SK-N-SH treated with all-trans-retinoic acid at 6 μM for 48 hours (cell line): ENCODE results near the gene TFG.

Experiments
- ATAC-seq: fragments of 200-7000 bp; cut with Tn5 transposase; 3 replicates; pipeline ENCODE4 v1.9.1; 2020; ENCODE audit warnings: mild to moderate bottlenecking, moderate library complexity
- ARNTL ChIP-seq: fragments of 450-650 bp; formaldehyde crosslinking; IDR thresholded peaks from 2 replicates; pipeline ENCODE4 v1.5.0; 2020; ENCODE audit warnings: low read depth, mild to moderate bottlenecking, moderate library complexity, borderline replicate concordance
- CSDC2 ChIP-seq: fragments of 250-450 bp; sonication (Bioruptor Pico); IDR thresholded peaks from 2 replicates; pipeline ENCODE4 v1.5.0; 2020; ENCODE audit warnings: mild to moderate bottlenecking, moderate library complexity
- ESRRG ChIP-seq: fragments of 250-450 bp; sonication (Bioruptor Pico); IDR thresholded peaks from 2 replicates; pipeline ENCODE4 v1.6.1; 2021; ENCODE audit warnings: mild to moderate bottlenecking
- GLIS3 ChIP-seq: fragments of 250-450 bp; sonication (Bioruptor Pico); IDR thresholded peaks from 2 replicates; pipeline ENCODE4 v1.5.0; 2020; ENCODE audit warnings: mild to moderate bottlenecking, moderate library complexity
- ISL1 ChIP-seq: fragments of 250-450 bp; sonication (Bioruptor Pico); IDR thresholded peaks from 2 replicates; pipeline ENCODE4 v2.1.2; 2022; ENCODE audit warnings: mild to moderate bottlenecking, moderate library complexity
- OSR1 ChIP-seq: fragments of 250-450 bp; sonication (Bioruptor Pico); IDR thresholded peaks from 2 replicates; pipeline ENCODE4 v1.8.0; 2022; ENCODE audit warnings: moderate library complexity, mild to moderate bottlenecking, inconsistent platforms
- PATZ1 ChIP-seq: fragments of 250-450 bp; sonication (Bioruptor Pico); IDR thresholded peaks from 2 replicates; pipeline ENCODE4 v1.8.0; 2020; ENCODE audit warnings: mild to moderate bottlenecking, moderate library complexity, borderline replicate concordance
- POU6F1 ChIP-seq: fragments of 250-450 bp; sonication (Bioruptor Pico); IDR thresholded peaks from 2 replicates; pipeline ENCODE4 v1.8.0; 2021; ENCODE audit warnings: low read depth, mild to moderate bottlenecking, moderate library complexity, borderline replicate concordance
- PPARA ChIP-seq: fragments of 250-450 bp; sonication (Bioruptor Pico); IDR thresholded peaks from 2 replicates; pipeline ENCODE4 v1.5.0; 2020; ENCODE audit warnings: mild to moderate bottlenecking, borderline replicate concordance
- SNAI2 ChIP-seq: fragments of 250-450 bp; sonication (Bioruptor Pico); IDR thresholded peaks from 2 replicates; pipeline ENCODE4 v1.5.0; 2020; ENCODE audit warnings: mild to moderate bottlenecking, moderate library complexity
- TCF4 ChIP-seq: fragments of 250-450 bp; sonication (Bioruptor Pico); IDR thresholded peaks from 2 replicates; pipeline ENCODE4 v1.8.0; 2021; ENCODE audit warnings: mild to moderate bottlenecking, moderate library complexity, borderline replicate concordance
- ZC3H10 ChIP-seq: fragments of 250-450 bp; sonication (Bioruptor Pico); IDR thresholded peaks from 2 replicates; pipeline ENCODE4 v1.5.1; 2021; ENCODE audit warnings: mild to moderate bottlenecking, moderate library complexity
- ZFP3 ChIP-seq: fragments of 250-450 bp; sonication (Bioruptor Pico); IDR thresholded peaks from 2 replicates; pipeline ENCODE4 v1.5.0; 2020; ENCODE audit warnings: mild to moderate bottlenecking, moderate library complexity
- ZNF565 ChIP-seq: fragments of 450-650 bp; formaldehyde crosslinking; conservative IDR thresholded peaks from 2 replicates; pipeline ENCODE4 v1.5.0; 2020; ENCODE audit warnings: low read depth, mild to moderate bottlenecking, moderate library complexity
- ZNF70 ChIP-seq: fragments of 450-650 bp; formaldehyde crosslinking; IDR thresholded peaks from 2 replicates; pipeline ENCODE4 v1.5.0; 2020; ENCODE audit warnings: mild to moderate bottlenecking, moderate library complexity
- TF ChIP-seq, protein P1 (sequence below): fragments of 250-450 bp; sonication (Bioruptor Pico); IDR thresholded peaks from 2 replicates; pipeline ENCODE4 v1.5.1; 2020; ENCODE audit warnings: low read depth, mild to moderate bottlenecking, moderate library complexity
- TF ChIP-seq, protein P2 (sequence below): fragments of 250-450 bp; sonication (Bioruptor Pico); IDR thresholded peaks from 2 replicates; pipeline ENCODE4 v1.5.0; 2020; ENCODE audit warnings: mild to moderate bottlenecking, moderate library complexity

TFG gene

GRCh38 chr3:100717637-100718487, 8.6 kb downstream of the TFG start:
- no peak for TF ChIP-seq GLIS3 (CRISPR knock-in tag)
- TF ChIP-seq ISL1: no peak
- TF ChIP-seq CSDC2 (CRISPR knock-in tag): no peak
- no peak for ATAC-seq

- no peak for ATAC-seq
- TF ChIP-seq SNAI2 (CRISPR knock-in tag) (no peak), ESRRG (CRISPR knock-in tag) (no peak), ISL1 (0 out of 2 replicates have a peak, but pooled peaks have one; percentile 6), ZNF565 (CRISPR knock-in tag) (no peak), ZC3H10 (no peak), OSR1 (CRISPR knock-in tag) (no peak), POU6F1 (no peak)
- TF ChIP-seq, protein P1, sequence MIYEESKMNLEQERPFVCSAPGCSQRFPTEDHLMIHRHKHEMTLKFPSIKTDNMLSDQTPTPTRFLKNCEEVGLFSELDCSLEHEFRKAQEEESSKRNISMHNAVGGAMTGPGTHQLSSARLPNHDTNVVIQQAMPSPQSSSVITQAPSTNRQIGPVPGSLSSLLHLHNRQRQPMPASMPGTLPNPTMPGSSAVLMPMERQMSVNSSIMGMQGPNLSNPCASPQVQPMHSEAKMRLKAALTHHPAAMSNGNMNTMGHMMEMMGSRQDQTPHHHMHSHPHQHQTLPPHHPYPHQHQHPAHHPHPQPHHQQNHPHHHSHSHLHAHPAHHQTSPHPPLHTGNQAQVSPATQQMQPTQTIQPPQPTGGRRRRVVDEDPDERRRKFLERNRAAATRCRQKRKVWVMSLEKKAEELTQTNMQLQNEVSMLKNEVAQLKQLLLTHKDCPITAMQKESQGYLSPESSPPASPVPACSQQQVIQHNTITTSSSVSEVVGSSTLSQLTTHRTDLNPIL (CRISPR knock-in tag): no peak
Measured at GRCh38 chr3:100719136-100719535, 9.8 kb downstream of the TFG start.

GRCh38 chr3:100720426-100720825, 11.1 kb downstream of the TFG start:
- TF ChIP-seq GLIS3 (CRISPR knock-in tag): no peak
- no peak for TF ChIP-seq ZC3H10
- no peak for TF ChIP-seq CSDC2 (CRISPR knock-in tag)
- TF ChIP-seq, protein P1 (CRISPR knock-in tag): no peak
- TF ChIP-seq ZFP3 (CRISPR knock-in tag): no peak
- no peak for TF ChIP-seq PPARA (CRISPR knock-in tag)
- no peak for TF ChIP-seq ARNTL (CRISPR knock-in tag)
- TF ChIP-seq ZNF565 (CRISPR knock-in tag): no peak
- no peak for TF ChIP-seq OSR1 (CRISPR knock-in tag)
- no peak for TF ChIP-seq TCF4 (CRISPR knock-in tag)
- TF ChIP-seq, protein P2, sequence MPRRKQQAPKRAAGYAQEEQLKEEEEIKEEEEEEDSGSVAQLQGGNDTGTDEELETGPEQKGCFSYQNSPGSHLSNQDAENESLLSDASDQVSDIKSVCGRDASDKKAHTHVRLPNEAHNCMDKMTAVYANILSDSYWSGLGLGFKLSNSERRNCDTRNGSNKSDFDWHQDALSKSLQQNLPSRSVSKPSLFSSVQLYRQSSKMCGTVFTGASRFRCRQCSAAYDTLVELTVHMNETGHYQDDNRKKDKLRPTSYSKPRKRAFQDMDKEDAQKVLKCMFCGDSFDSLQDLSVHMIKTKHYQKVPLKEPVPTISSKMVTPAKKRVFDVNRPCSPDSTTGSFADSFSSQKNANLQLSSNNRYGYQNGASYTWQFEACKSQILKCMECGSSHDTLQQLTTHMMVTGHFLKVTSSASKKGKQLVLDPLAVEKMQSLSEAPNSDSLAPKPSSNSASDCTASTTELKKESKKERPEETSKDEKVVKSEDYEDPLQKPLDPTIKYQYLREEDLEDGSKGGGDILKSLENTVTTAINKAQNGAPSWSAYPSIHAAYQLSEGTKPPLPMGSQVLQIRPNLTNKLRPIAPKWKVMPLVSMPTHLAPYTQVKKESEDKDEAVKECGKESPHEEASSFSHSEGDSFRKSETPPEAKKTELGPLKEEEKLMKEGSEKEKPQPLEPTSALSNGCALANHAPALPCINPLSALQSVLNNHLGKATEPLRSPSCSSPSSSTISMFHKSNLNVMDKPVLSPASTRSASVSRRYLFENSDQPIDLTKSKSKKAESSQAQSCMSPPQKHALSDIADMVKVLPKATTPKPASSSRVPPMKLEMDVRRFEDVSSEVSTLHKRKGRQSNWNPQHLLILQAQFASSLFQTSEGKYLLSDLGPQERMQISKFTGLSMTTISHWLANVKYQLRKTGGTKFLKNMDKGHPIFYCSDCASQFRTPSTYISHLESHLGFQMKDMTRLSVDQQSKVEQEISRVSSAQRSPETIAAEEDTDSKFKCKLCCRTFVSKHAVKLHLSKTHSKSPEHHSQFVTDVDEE (CRISPR knock-in tag): no peak
- TF ChIP-seq PATZ1: no peak
- no peak for TF ChIP-seq ZNF70 (CRISPR knock-in tag)
- TF ChIP-seq ISL1: no peak
- no peak for ATAC-seq

DNA sequence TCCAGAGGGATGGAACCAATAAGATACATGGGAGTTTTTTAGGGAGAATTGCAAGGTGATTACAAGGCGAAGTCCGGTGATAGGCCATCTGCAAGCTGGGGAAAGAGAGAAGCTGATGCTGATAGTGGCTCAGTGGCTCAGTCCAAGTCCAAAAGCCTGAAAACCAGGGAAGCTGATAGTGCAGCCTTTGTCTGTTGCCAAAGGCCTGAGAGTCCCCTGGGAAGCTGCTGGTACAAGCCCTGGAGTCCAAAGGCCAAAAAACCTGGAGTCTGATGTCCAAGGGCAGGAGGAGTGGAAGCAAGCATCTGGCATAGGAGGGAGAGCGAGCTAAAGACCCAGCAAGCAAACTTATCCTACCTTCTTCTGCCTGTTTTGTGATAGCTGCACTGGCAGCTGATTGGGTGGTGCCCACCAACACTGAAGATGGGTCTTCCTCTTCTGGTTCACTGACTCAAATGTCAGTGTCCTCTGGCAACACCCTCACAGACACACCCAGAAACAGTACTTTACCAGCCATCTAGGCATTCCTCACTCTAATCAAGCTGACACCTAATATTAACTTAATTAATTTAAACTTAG, 16.7 kb downstream of the TFG start:
- no peak for TF ChIP-seq ARNTL (CRISPR knock-in tag)
- ATAC-seq: no peak
